Measurements from ENCODE around the gene RELB. TPM values are rescaled to one million over a fixed set of nuclear protein-coding genes. Genes with fewer than 3 reads are reported as not detected.

RELB gene
- total RNA-seq, 1 donor from 2014 or later: 0.62 TPM

GRCh38 chr19:45059258-45059965 lies 58.1 kb downstream of the RELB start:
- peak; percentile 27 for DNase-seq

- no peak for DNase-seq
Observed at GRCh38 chr19:45061965-45062364, 60.7 kb downstream of the RELB start.

DNA sequence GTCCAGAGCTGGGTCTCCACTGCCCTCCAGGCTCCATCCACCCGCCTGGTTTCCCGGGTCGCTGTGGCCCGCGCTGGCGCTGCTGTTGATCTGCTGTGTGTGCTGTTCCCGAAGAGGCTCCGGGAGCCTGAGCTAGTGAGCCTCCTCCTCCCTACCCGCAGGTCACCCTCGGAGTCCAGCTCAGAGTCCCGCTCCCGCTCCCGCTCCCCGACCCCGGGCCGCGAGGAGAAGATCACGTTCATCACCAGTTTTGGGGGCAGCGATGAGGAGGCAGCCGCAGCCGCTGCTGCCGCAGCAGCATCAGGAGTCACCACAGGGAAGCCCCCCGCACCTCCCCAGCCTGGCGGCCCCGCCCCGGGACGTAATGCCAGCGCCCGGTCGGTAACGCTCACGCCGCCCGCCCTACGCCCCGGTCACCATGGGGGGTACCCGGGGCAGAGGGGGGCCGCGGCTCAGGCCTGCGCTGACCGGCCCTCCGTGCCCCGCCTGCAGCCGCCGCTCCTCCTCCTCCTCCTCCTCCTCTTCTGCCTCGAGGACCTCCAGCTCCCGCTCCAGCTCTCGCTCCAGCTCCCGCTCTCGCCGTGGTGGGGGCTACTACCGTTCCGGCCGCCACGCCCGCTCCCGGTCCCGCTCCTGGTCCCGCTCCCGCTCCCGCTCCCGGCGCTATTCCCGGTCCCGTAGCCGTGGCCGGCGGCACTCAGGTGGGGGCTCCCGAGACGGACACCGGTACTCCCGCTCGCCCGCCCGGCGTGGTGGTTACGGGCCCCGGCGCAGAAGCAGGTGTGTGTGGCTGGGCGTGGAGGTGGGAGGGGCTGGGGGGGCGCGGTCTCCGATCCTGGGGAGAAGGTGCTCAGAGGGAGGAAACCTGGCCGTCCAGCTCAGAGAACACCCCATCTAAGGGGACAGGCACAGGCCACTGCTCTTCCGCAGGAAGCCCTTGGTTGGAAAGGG lies 62.9 kb downstream of the RELB start:
- DNase-seq: no peak

DNA sequence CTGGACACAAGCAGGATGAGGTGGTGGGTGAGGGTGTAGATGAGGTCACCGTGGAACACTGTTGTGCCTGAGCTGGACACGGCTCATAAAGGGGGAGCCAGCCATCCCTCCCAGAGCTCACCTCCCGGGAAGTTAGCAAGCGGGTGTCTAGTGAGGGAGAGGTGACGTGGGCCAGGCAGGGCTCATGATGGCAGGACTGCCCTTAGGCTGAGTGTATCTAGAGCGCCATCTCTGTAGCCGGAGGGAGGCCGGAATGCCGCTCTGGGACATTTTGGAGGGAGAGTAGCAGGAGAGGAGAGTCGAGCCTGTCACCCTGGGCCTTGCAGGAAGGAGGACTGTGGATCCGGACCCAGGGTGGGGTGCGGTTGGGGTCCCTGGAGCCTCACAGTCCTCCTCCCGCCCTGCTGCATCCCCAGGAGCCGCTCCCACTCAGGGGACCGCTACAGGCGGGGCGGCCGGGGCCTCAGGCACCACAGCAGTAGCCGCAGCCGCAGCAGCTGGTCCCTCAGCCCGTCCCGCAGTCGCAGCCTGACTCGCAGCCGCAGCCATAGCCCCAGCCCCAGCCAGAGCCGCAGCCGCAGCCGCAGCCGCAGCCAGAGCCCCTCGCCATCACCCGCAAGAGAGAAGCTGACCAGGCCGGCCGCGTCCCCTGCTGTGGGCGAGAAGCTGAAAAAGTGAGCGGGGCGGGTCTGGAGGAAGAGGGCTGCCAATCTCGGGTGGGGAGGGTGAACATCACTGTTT lies 65.8 kb downstream of the RELB start:
- DNase-seq: no peak

- DNase-seq: no peak
Observed at GRCh38 chr19:45068041-45068440, 66.8 kb downstream of the RELB start.

DNA sequence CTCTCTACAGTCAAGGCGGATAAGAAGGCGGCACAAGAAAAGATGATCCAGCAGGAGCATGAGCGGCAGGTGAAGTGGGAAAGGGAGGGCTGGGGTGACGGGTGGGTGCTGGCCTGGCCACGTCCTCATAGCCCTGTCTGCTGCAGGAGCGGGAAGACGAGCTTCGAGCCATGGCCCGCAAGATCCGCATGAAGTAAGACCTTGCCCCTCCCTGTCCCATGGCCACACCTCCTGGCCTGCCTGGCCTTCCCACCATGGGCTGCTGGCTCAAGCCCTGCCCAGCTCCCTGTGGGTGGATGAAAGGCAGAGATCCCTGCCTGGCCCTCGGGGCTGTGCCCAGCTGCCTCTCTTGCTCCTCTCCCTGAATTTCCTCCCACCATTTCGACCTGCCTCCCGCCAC lies 67.8 kb downstream of the RELB start:
- DNase-seq: no peak

- DNase-seq: no peak
Observed at GRCh38 chr19:45070214-45070613, 69.0 kb downstream of the RELB start.

GRCh38 chr19:45070861-45071544 lies 69.7 kb downstream of the RELB start:
- no peak for DNase-seq

- DNase-seq: no peak
Observed at GRCh38 chr19:45071545-45071938, 70.3 kb downstream of the RELB start.

- DNase-seq: no peak
Observed at GRCh38 chr19:45071969-45072790, 70.9 kb downstream of the RELB start.

DNA sequence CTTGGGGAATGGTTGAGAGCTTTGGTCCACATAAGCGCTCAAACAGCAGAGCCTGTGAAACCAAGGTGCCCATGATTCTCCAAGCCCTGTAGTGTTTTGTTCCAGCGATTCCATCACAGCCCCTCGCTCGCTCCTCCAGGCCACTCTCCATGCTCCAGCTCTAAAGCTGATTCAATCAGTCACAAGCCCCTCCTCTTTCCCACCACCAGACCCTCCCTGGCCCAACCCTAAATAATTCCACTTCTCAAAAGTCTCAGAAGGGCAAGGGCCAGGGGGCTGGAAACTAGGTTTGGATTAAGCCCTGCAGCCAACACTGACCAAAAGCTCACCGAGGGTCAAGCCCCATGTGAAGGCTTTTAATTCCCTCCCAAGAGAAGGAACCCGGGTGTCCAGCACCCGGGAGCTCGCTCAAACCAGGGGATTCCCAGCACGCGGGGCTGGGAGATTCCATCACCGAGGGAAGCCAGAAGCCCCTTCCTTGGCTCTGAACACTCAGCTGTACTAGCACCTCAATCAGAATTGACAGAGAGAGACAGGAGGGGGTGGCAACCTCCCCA lies 73.6 kb downstream of the RELB start:
- DNase-seq: no peak

- peak; percentile 18 for DNase-seq
Observed at GRCh38 chr19:45075301-45076028, 74.2 kb downstream of the RELB start.

GRCh38 chr19:45076029-45076850 lies 75.0 kb downstream of the RELB start, which contains the start of gene ZNF296:
ZNF296 (minus strand) TSS chr19:45076478; CDS start chr19:45076373, 105 bp downstream.
- no peak for DNase-seq

DNA sequence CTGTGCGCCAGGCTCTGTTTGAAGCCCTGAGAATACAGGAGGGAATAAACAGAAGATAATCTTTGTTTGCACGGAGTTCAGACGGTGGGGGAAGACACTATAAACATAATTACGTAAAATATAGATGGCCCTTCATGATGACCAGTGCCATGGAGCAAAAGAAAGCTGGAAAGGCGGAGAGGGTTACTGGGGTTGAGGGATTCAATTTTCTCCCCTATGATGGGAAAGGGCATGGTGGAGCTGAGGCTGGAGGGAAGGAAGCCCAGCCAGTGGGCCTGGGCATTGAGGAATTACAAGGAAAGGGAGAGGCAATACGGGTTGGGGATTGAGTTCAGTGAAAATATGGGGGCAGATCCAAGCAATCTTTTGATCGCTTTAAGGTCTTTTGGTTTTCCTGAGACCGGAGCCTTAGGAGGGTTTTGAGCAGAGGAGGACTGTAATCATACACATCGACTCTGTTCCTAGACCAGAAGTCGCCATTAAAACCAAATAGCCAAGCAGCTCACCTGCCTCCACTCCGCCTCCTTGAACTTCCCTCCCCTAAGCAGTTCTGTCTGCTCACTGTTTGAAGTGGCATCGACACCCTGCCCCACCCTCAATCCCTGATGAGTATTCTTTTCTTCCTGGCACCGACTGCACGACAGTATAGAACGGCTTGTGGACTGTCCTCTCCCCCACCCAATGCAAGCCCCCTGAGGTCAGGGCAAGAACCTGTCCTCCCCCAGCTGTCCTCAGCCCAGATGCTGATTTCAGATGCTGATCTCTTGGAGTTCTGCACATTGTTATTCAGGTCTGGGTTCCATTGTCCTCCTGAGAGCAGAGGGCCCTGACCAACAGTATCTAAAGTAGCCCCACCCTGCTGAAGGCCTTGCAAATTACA lies 75.8 kb downstream of the RELB start:
- DNase-seq: no peak

DNA sequence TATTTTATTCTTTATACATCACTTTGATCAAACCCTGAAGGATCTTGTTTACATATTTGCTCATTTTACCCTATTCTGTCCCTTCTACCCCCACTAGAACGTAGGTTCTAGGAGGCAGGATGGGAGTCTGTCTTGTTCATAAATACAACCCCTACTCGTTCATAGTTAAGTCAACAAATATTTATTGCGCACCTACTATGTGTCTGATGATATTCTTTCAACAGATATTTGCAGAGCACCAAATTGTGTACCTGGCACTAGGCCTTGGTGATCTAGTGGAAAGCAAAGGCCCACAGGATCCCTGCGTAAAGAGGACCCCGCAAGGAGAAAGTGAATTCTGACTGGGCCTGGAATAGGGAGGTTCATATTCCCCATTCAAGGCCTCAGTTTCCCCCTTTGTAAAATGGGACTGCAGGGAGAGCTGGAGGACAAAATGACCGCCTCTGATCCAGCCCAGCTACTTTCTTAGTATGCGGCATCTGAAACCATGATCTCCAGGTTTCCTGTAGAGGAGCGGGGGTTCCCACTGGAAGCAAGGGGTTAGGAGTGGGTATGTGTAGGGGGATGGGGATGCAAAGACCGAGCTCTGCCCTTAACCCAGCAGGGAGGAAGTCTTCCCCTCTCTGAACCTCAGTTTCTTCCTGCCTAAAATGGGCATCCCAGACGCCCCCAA lies 77.3 kb downstream of the RELB start:
- DNase-seq: no peak

GRCh38 chr19:45079063-45079910 lies 78.0 kb downstream of the RELB start, which contains the start of gene GEMIN7:
GEMIN7 (plus strand) TSS chr19:45079260; CDS start chr19:45090115, 10,855 bp downstream.
- peak; percentile 52 for DNase-seq
